Activated T-cell treated with anti-CD3 and anti-CD28 coated beads, Interleukin-2, amount 50 U/mL, for 72 hours (primary cell): Measurements from ENCODE around the gene RFX7. TPM values are rescaled to one million over a fixed set of nuclear protein-coding genes. Genes with fewer than 3 reads are reported as not detected.

Experiments used
- ATAC-seq, 2 donors: fragments of 150-1000 bp; cut with Tn5 transposase; replicated peaks in 1 of 2; 2 replicates each; pipeline ENCODE4 v1.10.0; 2021; ENCODE audit warnings: moderate library complexity in 2 of 2, mild to moderate bottlenecking in 1 of 2
- DNase-seq, 2 donors: peaks; one replicate each; pipeline ENCODE4 v3.0.0; 2021 to 2022; ENCODE audit warnings: mixed read lengths in 1 of 2
- H3K27ac Mint-ChIP-seq: one replicate; pipeline ENCODE4 v1.8.0; 2022; ENCODE audit warnings: mild to moderate bottlenecking, moderate library complexity, mixed read lengths
- H3K27me3 Mint-ChIP-seq: one replicate; pipeline ENCODE4 v1.8.0; 2022; ENCODE audit warnings: low read depth, mixed read lengths
- H3K36me3 Mint-ChIP-seq, 2 donors: one replicate each; pipeline ENCODE4 v1.8.0; 2022; ENCODE audit warnings: mixed read lengths in 2 of 2, mild to moderate bottlenecking in 1 of 2; ENCODE audit not compliant: insufficient read depth in 2 of 2
- H3K4me1 Mint-ChIP-seq: one replicate; pipeline ENCODE4 v1.8.0; 2022; ENCODE audit warnings: low read depth, mixed read lengths
- H3K4me3 Mint-ChIP-seq, 2 donors: one replicate each; pipeline ENCODE4 v1.8.0; 2022; ENCODE audit warnings: mild to moderate bottlenecking in 2 of 2, mixed read lengths in 2 of 2, moderate library complexity in 2 of 2
- H3K9me3 Mint-ChIP-seq, 2 donors: one replicate each; pipeline ENCODE4 v1.8.0; 2022; ENCODE audit warnings: mixed read lengths in 2 of 2
- total RNA-seq, 2 donors: library from RNA; stranded (reverse); gene quantifications; one replicate each; pipeline ENCODE4 v1.2.3, GENCODE V29; 2022

Gene RFX7
- total RNA-seq, 2 donors from 2014 or later, result 37.3 to 44.4 TPM

- Mint-ChIP-seq H3K9me3 (peaks cover 16 to 19% of the 10 kb centered on the region in 2 donors), H3K27me3 (no peaks in the 10 kb centered on the region), H3K4me3 (no peak overlapping the region), H3K36me3 (peaks cover 28 to 55% of the 10 kb centered on the region in 2 donors), H3K4me1 (no peaks in the 10 kb centered on the region), H3K27ac (no peak overlapping the region)
- no peak for ATAC-seq
- DNase-seq, result no peak
Observed at GRCh38 chr15:56128081-56128480, 115.6 kb downstream of the RFX7 start.

- Mint-ChIP-seq H3K36me3 (peaks cover 33 to 68% of the 10 kb centered on the region in 2 donors), H3K4me3 (no peak overlapping the region), H3K27ac (no peak overlapping the region), H3K27me3 (no peaks in the 10 kb centered on the region), H3K4me1 (no peaks in the 10 kb centered on the region), H3K9me3 (peaks cover 17 to 24% of the 10 kb centered on the region in 2 donors)
- no peak for ATAC-seq
- no peak for DNase-seq
Observed at GRCh38 chr15:56126409-56126808, 117.3 kb downstream of the RFX7 start.

GRCh38 chr15:56124391-56124790 lies 119.3 kb downstream of the RFX7 start:
- no peak overlapping the region for H3K4me3 Mint-ChIP-seq
- no peak for DNase-seq
- H3K9me3 Mint-ChIP-seq, result peaks cover 24 to 25% of the 10 kb centered on the region in 2 donors
- H3K36me3 Mint-ChIP-seq, result peaks cover 29 to 69% of the 10 kb centered on the region in 2 donors
- H3K4me1 Mint-ChIP-seq, result no peaks in the 10 kb centered on the region
- no peak overlapping the region for H3K27ac Mint-ChIP-seq
- ATAC-seq, result no peak
- H3K27me3 Mint-ChIP-seq, result no peaks in the 10 kb centered on the region

GRCh38 chr15:56105855-56106254 lies 137.8 kb downstream of the RFX7 start:
- Mint-ChIP-seq H3K4me1 (no peaks in the 10 kb centered on the region), H3K27ac (peak overlapping the region; percentile 14), H3K9me3 (no peaks in the 10 kb centered on the region), H3K4me3 (no peak overlapping the region), H3K27me3 (no peaks in the 10 kb centered on the region), H3K36me3 (no peaks in the 10 kb centered on the region)
- DNase-seq (no peak), ATAC-seq (no peak)

GRCh38 chr15:56102441-56102840 lies 141.2 kb downstream of the RFX7 start:
- no peak for ATAC-seq
- no peak for DNase-seq
- Mint-ChIP-seq H3K9me3 (no peaks in the 10 kb centered on the region), H3K4me1 (no peaks in the 10 kb centered on the region), H3K36me3 (peaks cover 0 to 2% of the 10 kb centered on the region in 2 donors), H3K27ac (no peak overlapping the region), H3K4me3 (no peak overlapping the region), H3K27me3 (no peaks in the 10 kb centered on the region)

- DNase-seq, result no peak
- Mint-ChIP-seq H3K4me1 (no peaks in the 10 kb centered on the region), H3K4me3 (no peak overlapping the region), H3K36me3 (peaks cover 13 to 27% of the 10 kb centered on the region in 2 donors), H3K27me3 (no peaks in the 10 kb centered on the region), H3K27ac (no peak overlapping the region), H3K9me3 (no peaks in the 10 kb centered on the region)
- no peak for ATAC-seq
Observed at GRCh38 chr15:56099311-56099710, 144.4 kb downstream of the RFX7 start.

- DNase-seq (no peak), ATAC-seq (no peak)
- no peaks in the 10 kb centered on the region for H3K9me3 Mint-ChIP-seq
- H3K27me3 Mint-ChIP-seq, result no peaks in the 10 kb centered on the region
- no peak overlapping the region for H3K4me3 Mint-ChIP-seq
- no peak overlapping the region for H3K27ac Mint-ChIP-seq
- peaks cover 16 to 36% of the 10 kb centered on the region in 2 donors for H3K36me3 Mint-ChIP-seq
- no peaks in the 10 kb centered on the region for H3K4me1 Mint-ChIP-seq
Observed at GRCh38 chr15:56098195-56098863, 145.3 kb downstream of the RFX7 start.

- Mint-ChIP-seq H3K36me3 (peaks cover 16 to 37% of the 10 kb centered on the region in 2 donors), H3K4me1 (no peaks in the 10 kb centered on the region), H3K9me3 (no peaks in the 10 kb centered on the region), H3K4me3 (no peak overlapping the region), H3K27me3 (no peaks in the 10 kb centered on the region), H3K27ac (no peak overlapping the region)
- ATAC-seq, result no peak
- DNase-seq, result no peak
Observed at GRCh38 chr15:56095406-56095805, 148.3 kb downstream of the RFX7 start.

GRCh38 chr15:56094171-56094570 lies 149.5 kb downstream of the RFX7 start:
- Mint-ChIP-seq H3K27me3 (no peaks in the 10 kb centered on the region), H3K27ac (no peak overlapping the region), H3K36me3 (peaks cover 16 to 37% of the 10 kb centered on the region in 2 donors), H3K9me3 (no peaks in the 10 kb centered on the region), H3K4me3 (no peak overlapping the region), H3K4me1 (peaks cover 5% of the 10 kb centered on the region)
- DNase-seq (no peak), ATAC-seq (no peak)

GRCh38 chr15:56088389-56088788 lies 155.3 kb downstream of the RFX7 start:
- ATAC-seq, result no peak

GRCh38 chr15:56086566-56086965 lies 157.1 kb downstream of the RFX7 start:
- ATAC-seq (no peak), DNase-seq (no peak)
- Mint-ChIP-seq H3K27me3 (no peaks in the 10 kb centered on the region), H3K4me3 (no peak overlapping the region), H3K9me3 (no peaks in the 10 kb centered on the region), H3K36me3 (no peaks in the 10 kb centered on the region), H3K27ac (no peak overlapping the region), H3K4me1 (peaks cover 5% of the 10 kb centered on the region)

More at GRCh38 chr15:56088389-56088788, 155.3 kb downstream of the RFX7 start:
- no peak overlapping the region for H3K4me3 Mint-ChIP-seq
- H3K4me1 Mint-ChIP-seq, result peaks cover 5% of the 10 kb centered on the region
- H3K9me3 Mint-ChIP-seq, result no peaks in the 10 kb centered on the region
- peaks cover 0 to 1% of the 10 kb centered on the region in 2 donors for H3K36me3 Mint-ChIP-seq
- no peaks in the 10 kb centered on the region for H3K27me3 Mint-ChIP-seq
- no peak for DNase-seq
- H3K27ac Mint-ChIP-seq, result no peak overlapping the region

GRCh38 chr15:56082263-56082761 lies 161.4 kb downstream of the RFX7 start:
- no peaks in the 10 kb centered on the region for H3K36me3 Mint-ChIP-seq
- H3K27me3 Mint-ChIP-seq, result peaks cover 7% of the 10 kb centered on the region
- ATAC-seq (no peak), DNase-seq (no peak)
- no peak overlapping the region for H3K27ac Mint-ChIP-seq
- no peak overlapping the region for H3K4me3 Mint-ChIP-seq
- no peaks in the 10 kb centered on the region for H3K4me1 Mint-ChIP-seq
- no peaks in the 10 kb centered on the region for H3K9me3 Mint-ChIP-seq

GRCh38 chr15:56077081-56077480 lies 166.6 kb downstream of the RFX7 start:
- Mint-ChIP-seq H3K4me1 (no peaks in the 10 kb centered on the region), H3K9me3 (no peaks in the 10 kb centered on the region), H3K27ac (no peak overlapping the region), H3K36me3 (no peaks in the 10 kb centered on the region), H3K4me3 (no peak overlapping the region), H3K27me3 (peaks cover 7% of the 10 kb centered on the region)
- no peak for DNase-seq
- ATAC-seq, result no peak

GRCh38 chr15:56076640-56077039 lies 167.0 kb downstream of the RFX7 start:
- peaks cover 0 to 1% of the 10 kb centered on the region in 2 donors for H3K36me3 Mint-ChIP-seq
- no peak for DNase-seq
- no peaks in the 10 kb centered on the region for H3K4me1 Mint-ChIP-seq
- peaks cover 7% of the 10 kb centered on the region for H3K27me3 Mint-ChIP-seq
- no peak overlapping the region for H3K27ac Mint-ChIP-seq
- H3K4me3 Mint-ChIP-seq, result no peak overlapping the region
- no peak for ATAC-seq
- H3K9me3 Mint-ChIP-seq, result peaks cover 0 to 1% of the 10 kb centered on the region in 2 donors
